Caco-2 (cell line): ENCODE results near the gene SORBS1. TPM values are rescaled to one million over a fixed set of nuclear protein-coding genes. Genes with fewer than 3 reads are reported as not detected.
A peak's percentile ranks its signal among the peaks of the same experiment; 100 is the strongest.

Experiments used
- BruUV-seq: library from RNA; stranded (reverse); fragments of 400-500 nt; replicated peaks from 2 replicates; lab custom pipeline; 2021; lab: Mats Ljungman, UMichigan
- CTCF ChIA-PET: fragments of 300-600 bp; sonication (Branson Sonifier 250); formaldehyde crosslinking; loops from one replicate; lab custom pipeline; 2022; ENCODE audit warnings: antibody characterized with exemption; lab: Charles Lee
- POLR2A ChIA-PET: fragments of 300-600 bp; sonication (Branson Sonifier 250); formaldehyde crosslinking; loops from one replicate; lab custom pipeline; 2022; ENCODE audit warnings: antibody characterized with exemption; lab: Charles Lee
- DNase-seq, 2 experiments: peaks; one replicate each; pipeline versions ENCODE4 v3.0.0 to v3.0.0-alpha.2; 2020 to 2022
- H3K27me3 ChIP-seq: replicated peaks from 2 replicates; pipeline ENCODE4 v1.6.0; 2011; ENCODE audit warnings: low read length; ENCODE audit not compliant: control insufficient read depth, insufficient read depth
- H3K36me3 ChIP-seq: 2 replicates; pipeline ENCODE4 v1.5.1; 2011; ENCODE audit warnings: low read length; ENCODE audit not compliant: control insufficient read depth, insufficient read depth
- H3K4me1 ChIP-seq: fragments of 250-450 bp; sonication (Bioruptor Pico); 2 replicates; pipeline ENCODE4 v1.5.1; 2020; ENCODE audit warnings: mild to moderate bottlenecking
- H3K4me3 ChIP-seq: 2 replicates; pipeline ENCODE4 v1.5.1; 2011; ENCODE audit warnings: low read depth, mild to moderate bottlenecking, control low read depth, low read length
- H3K9me3 ChIP-seq: fragments of 250-450 bp; sonication (Bioruptor Pico); 2 replicates; pipeline ENCODE4 v1.5.1; 2020; ENCODE audit warnings: mild to moderate bottlenecking, moderate library complexity
- H3K27ac Mint-ChIP-seq: one replicate; pipeline ENCODE4 v1.8.0; 2022; ENCODE audit warnings: mixed read lengths; ENCODE audit not compliant: unreplicated experiment
- H3K27me3 Mint-ChIP-seq: one replicate; pipeline ENCODE4 v1.8.0; 2022; ENCODE audit warnings: mixed read lengths; ENCODE audit not compliant: insufficient read depth, unreplicated experiment
- H3K36me3 Mint-ChIP-seq: one replicate; pipeline ENCODE4 v1.8.0; 2022; ENCODE audit warnings: mild to moderate bottlenecking, mixed read lengths; ENCODE audit not compliant: insufficient read depth, unreplicated experiment
- H3K4me1 Mint-ChIP-seq: one replicate; pipeline ENCODE4 v1.8.0; 2022; ENCODE audit warnings: low read depth, mixed read lengths; ENCODE audit not compliant: unreplicated experiment
- H3K4me3 Mint-ChIP-seq: one replicate; pipeline ENCODE4 v1.8.0; 2022; ENCODE audit warnings: mild to moderate bottlenecking, moderate library complexity, mixed read lengths; ENCODE audit not compliant: unreplicated experiment
- H3K9me3 Mint-ChIP-seq: one replicate; pipeline ENCODE4 v1.8.0; 2022; ENCODE audit warnings: mixed read lengths; ENCODE audit not compliant: unreplicated experiment
- intact Hi-C: fragments of 100-400 bp; cut with micrococcal nuclease; formaldehyde crosslinking; loops from one replicate; pipeline ENCODE4 v1.10.0; 2022; ENCODE audit not compliant: unreplicated experiment
- total RNA-seq: library from RNA; stranded (reverse); gene quantifications from 2 replicates; pipeline ENCODE4 v1.2.3, GENCODE V29; 2022
- TF ChIP-seq, protein P1 (sequence below), 2 experiments: fragments of 200-600 bp in 1 of 2; IDR thresholded peaks; 1 replicate in 1 of 2; 2 replicates in 1 of 2; pipeline versions ENCODE4 v1.5.1 to v1.8.0; 2011 to 2022; ENCODE audit warnings: antibody characterized with exemption in 1 of 2, control low read depth in 1 of 2, inconsistent platforms in 1 of 2, low read depth in 1 of 2, low read length in 1 of 2, mild to moderate bottlenecking in 1 of 2, moderate library complexity in 1 of 2; ENCODE audit not compliant: insufficient read depth in 1 of 2, severe bottlenecking in 1 of 2, unreplicated experiment in 1 of 2

SORBS1 gene
- total RNA-seq, 1 experiment from 2014 or later = 39.3 TPM

DNA sequence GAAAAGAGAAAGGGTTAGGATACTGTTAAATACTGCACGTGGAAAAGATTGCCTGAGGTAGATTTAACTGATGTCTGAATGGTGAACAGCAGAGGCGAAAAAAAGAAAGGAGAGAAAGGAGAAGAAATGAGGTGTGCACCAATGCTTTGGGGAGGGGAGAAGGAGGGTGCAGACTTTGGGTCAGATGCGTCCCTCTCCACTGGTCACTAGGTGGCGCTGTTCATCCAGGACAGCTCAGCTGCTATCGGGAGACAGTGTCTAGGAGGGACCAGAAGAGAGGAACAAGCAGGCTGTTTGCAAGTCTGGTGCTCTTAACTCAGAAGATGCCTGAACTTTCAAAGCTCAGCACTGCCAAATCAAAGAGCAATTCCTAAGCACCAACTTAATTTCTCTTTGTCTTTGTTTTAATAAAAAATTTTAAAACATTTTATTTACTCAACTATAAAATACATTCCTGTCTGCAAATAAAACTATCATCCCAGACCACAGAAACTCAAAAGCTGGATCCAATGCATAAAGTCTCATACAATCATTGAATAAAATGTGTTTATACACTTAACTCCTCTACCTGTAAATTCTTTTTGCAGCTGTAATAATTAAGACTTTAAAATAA lies 186.5 kb downstream of the SORBS1 start:
- Mint-ChIP-seq H3K4me3 (no peak overlapping the region), H3K27me3 (no peaks in the 10 kb centered on the region), H3K27ac (no peak overlapping the region), H3K36me3 (peaks cover 9% of the 10 kb centered on the region), H3K4me1 (no peaks in the 10 kb centered on the region), H3K9me3 (no peaks in the 10 kb centered on the region)
- Histone ChIP-seq H3K4me1 (no peaks in the 10 kb centered on the region), H3K9me3 (no peaks in the 10 kb centered on the region), H3K4me3 (no peak overlapping the region), H3K27me3 (no peaks in the 10 kb centered on the region), H3K36me3 (peaks cover 2% of the 10 kb centered on the region; the same call in 1 of the 2 replicates)
- intact Hi-C loops = loop anchor here (1.0 to 5.0 kb wide), 3 partner anchors 56 to 318 kb away; partner anchors contain the start of gene TCTN3
- POLR2A ChIA-PET = interaction anchor here (0.8 kb wide), 1 partner anchor 10 kb away, joined by 3 read pairs; no protein-coding TSS in a partner anchor
- DNase-seq = peak; percentile 79 to 85
- TF ChIP-seq, protein P1, sequence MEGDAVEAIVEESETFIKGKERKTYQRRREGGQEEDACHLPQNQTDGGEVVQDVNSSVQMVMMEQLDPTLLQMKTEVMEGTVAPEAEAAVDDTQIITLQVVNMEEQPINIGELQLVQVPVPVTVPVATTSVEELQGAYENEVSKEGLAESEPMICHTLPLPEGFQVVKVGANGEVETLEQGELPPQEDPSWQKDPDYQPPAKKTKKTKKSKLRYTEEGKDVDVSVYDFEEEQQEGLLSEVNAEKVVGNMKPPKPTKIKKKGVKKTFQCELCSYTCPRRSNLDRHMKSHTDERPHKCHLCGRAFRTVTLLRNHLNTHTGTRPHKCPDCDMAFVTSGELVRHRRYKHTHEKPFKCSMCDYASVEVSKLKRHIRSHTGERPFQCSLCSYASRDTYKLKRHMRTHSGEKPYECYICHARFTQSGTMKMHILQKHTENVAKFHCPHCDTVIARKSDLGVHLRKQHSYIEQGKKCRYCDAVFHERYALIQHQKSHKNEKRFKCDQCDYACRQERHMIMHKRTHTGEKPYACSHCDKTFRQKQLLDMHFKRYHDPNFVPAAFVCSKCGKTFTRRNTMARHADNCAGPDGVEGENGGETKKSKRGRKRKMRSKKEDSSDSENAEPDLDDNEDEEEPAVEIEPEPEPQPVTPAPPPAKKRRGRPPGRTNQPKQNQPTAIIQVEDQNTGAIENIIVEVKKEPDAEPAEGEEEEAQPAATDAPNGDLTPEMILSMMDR (IDR thresholded peaks at IDR 0.05; ENCODE audit: insufficient read depth in 1 of 2, low read depth in 1 of 2, low read length in 1 of 2, severe bottlenecking in 1 of 2, unreplicated experiment in 1 of 2) = peak; percentile 94 to 95
- BruUV-seq = no TSS peak
- CTCF ChIA-PET = interaction anchor here (0.6 to 2.0 kb wide), 12 partner anchors 8 to 229 kb away, joined by 3 to 9 read pairs (median 4); no protein-coding TSS in a partner anchor

DNA sequence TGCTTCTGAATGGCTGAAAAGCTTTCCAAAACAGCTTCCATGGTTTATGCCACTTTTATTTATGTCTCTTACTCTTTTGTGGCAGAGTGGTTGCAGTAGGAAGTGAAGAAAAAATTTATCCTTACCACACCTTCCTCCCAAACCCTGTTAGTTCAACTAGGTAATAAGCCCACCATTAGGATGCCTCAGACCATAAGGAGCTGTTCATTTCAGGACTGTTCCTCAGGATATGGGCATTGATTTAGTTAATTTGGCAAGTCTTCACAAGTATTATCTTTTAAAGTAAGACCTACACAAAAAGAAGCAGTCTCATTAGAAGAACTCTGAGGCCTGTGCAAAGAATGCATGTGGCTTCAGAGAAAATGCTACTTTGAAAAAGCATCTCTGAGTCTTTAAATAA lies 187.5 kb downstream of the SORBS1 start:
- H3K4me1 Mint-ChIP-seq = no peaks in the 10 kb centered on the region
- no peaks in the 10 kb centered on the region for H3K4me1 ChIP-seq
- H3K36me3 Mint-ChIP-seq = peaks cover 9% of the 10 kb centered on the region
- H3K36me3 ChIP-seq = peaks cover 3% of the 10 kb centered on the region; the same call in 1 of the 2 replicates
- BruUV-seq = no TSS peak
- H3K9me3 ChIP-seq = no peaks in the 10 kb centered on the region
- DNase-seq = no peak
- H3K27me3 ChIP-seq = no peaks in the 10 kb centered on the region
- H3K4me3 ChIP-seq = no peak overlapping the region
- no peaks in the 10 kb centered on the region for H3K9me3 Mint-ChIP-seq
- TF ChIP-seq, protein P1 (IDR thresholded peaks at IDR 0.05; ENCODE audit: insufficient read depth in 1 of 2, low read depth in 1 of 2, low read length in 1 of 2, severe bottlenecking in 1 of 2, unreplicated experiment in 1 of 2) = no peak
- H3K27ac Mint-ChIP-seq = no peak overlapping the region
- ChIA-PET CTCF (interaction anchor here (1.3 to 2.3 kb wide), 4 partner anchors 10 to 230 kb away, joined by 3 to 6 read pairs (median 4); no protein-coding TSS in a partner anchor), POLR2A (interaction anchor here (0.7 kb wide), 1 partner anchor 23 kb away, joined by 3 read pairs; no protein-coding TSS in a partner anchor)
- H3K4me3 Mint-ChIP-seq = no peak overlapping the region
- intact Hi-C loops = loop anchor here (1.0 to 5.0 kb wide), 3 partner anchors 57 to 319 kb away; partner anchors contain the start of gene TCTN3
- no peaks in the 10 kb centered on the region for H3K27me3 Mint-ChIP-seq

DNA sequence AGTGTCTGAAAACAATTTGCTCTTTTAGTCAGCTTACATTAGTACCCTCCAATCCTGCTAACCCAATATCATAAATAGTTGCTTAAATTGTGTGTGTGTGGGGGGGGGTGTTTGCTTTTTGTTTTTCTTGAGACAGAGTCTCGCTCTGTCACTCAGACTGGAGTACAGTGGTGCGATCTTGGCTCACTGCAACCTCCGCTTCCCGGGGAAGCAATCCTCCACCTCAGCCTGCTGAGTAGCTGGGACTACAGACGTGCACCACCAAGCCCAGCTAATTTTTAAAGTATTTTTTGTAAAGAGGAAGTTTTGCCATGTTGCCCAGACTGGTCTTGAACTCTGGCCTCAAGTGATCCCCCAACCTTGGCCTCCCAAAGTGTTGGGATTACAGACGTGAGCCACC lies 196.8 kb downstream of the SORBS1 start:
- Histone ChIP-seq H3K4me3 (no peak overlapping the region), H3K36me3 (peaks cover 5% of the 10 kb centered on the region), H3K4me1 (peaks cover 37% of the 10 kb centered on the region), H3K27me3 (no peaks in the 10 kb centered on the region), H3K9me3 (no peaks in the 10 kb centered on the region)
- Mint-ChIP-seq H3K4me1 (peaks cover 31% of the 10 kb centered on the region), H3K27me3 (no peaks in the 10 kb centered on the region), H3K9me3 (no peaks in the 10 kb centered on the region), H3K27ac (no peak overlapping the region), H3K4me3 (no peak overlapping the region), H3K36me3 (peaks cover 12% of the 10 kb centered on the region)
- TF ChIP-seq, protein P1 (IDR thresholded peaks at IDR 0.05; ENCODE audit: insufficient read depth in 1 of 2, low read depth in 1 of 2, low read length in 1 of 2, severe bottlenecking in 1 of 2, unreplicated experiment in 1 of 2) = no peak
- intact Hi-C loops = loop anchor here (5.0 kb wide), 1 partner anchor 102 kb away; no protein-coding TSS in a partner anchor
- BruUV-seq = no TSS peak
- ChIA-PET CTCF (interaction anchor here (0.6 to 5.8 kb wide), 10 partner anchors 9 to 231 kb away, joined by 3 to 64 read pairs (median 8); no protein-coding TSS in a partner anchor), POLR2A (interaction anchor here (1.0 kb wide), 1 partner anchor 11 kb away, joined by 3 read pairs; no protein-coding TSS in a partner anchor)
- DNase-seq = no peak
